HL-60 (cell line): ENCODE results near the gene GOT1.

ENCODE experiments used
- DNase-seq, 2 experiments: peaks; one replicate each; pipeline ENCODE4 v3.0.0-alpha.2; 2010 to 2020; ENCODE audit warnings: low read depth in 1 of 2, low spot score in 1 of 2
- H3K27ac ChIP-seq: fragments of 250-450 bp; sonication (Bioruptor Pico); replicated peaks from 2 replicates; pipeline ENCODE4 v1.5.1; 2020; ENCODE audit warnings: mild to moderate bottlenecking, moderate library complexity
- H3K27me3 ChIP-seq: fragments of 250-450 bp; sonication (Bioruptor Pico); 2 replicates; pipeline ENCODE4 v1.5.1; 2021; ENCODE audit warnings: mild to moderate bottlenecking, moderate library complexity; ENCODE audit not compliant: insufficient read depth, poor library complexity, severe bottlenecking
- H3K4me3 ChIP-seq: replicated peaks from 2 replicates; pipeline ENCODE4 v1.5.1; 2011; ENCODE audit warnings: mild to moderate bottlenecking, control low read depth, low read length; ENCODE audit not compliant: insufficient read depth
- GABPA ChIP-seq: IDR thresholded peaks from 2 replicates; pipeline ENCODE4 v1.6.1; 2012; ENCODE audit warnings: low read depth
- POLR2AphosphoS5 ChIP-seq: IDR thresholded peaks from 2 replicates; pipeline ENCODE4 v1.6.1; 2012; ENCODE audit warnings: low read depth
- SPI1 ChIP-seq: IDR thresholded peaks from 2 replicates; pipeline ENCODE4 v1.6.1; 2012; ENCODE audit warnings: low read depth, mild to moderate bottlenecking, borderline replicate concordance
- TF ChIP-seq, protein P1 (sequence below): IDR thresholded peaks from 2 replicates; pipeline ENCODE4 v1.6.1; 2012; ENCODE audit warnings: low read depth; ENCODE audit not compliant: insufficient replicate concordance
- TF ChIP-seq, protein P2 (sequence below): IDR thresholded peaks from one replicate; pipeline ENCODE4 v1.5.1; 2011; ENCODE audit warnings: low read length, control low read depth, inconsistent platforms; ENCODE audit not compliant: insufficient read depth

Gene GOT1

DNA sequence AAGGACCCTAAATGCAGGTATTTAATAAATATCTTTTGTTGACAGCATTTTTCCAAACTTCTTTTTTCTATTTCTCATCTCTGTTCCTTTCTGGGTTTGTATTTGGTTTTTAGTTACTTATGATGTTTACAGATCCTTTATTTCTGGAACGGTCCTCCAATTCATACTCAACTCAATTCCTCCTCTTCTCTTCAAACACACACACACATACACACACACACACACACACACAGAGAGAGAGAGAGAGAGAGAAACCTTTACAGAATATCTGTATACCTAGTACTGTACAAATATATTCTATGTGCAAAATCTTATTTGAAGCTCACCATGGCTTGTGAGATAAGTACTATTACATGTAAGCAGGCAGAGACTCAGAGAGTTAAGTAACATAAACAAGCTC lies 21.6 kb upstream of the GOT1 start:
- H3K27me3 ChIP-seq: peaks cover 16% of the 10 kb centered on the region
- TF ChIP-seq, protein P1, sequence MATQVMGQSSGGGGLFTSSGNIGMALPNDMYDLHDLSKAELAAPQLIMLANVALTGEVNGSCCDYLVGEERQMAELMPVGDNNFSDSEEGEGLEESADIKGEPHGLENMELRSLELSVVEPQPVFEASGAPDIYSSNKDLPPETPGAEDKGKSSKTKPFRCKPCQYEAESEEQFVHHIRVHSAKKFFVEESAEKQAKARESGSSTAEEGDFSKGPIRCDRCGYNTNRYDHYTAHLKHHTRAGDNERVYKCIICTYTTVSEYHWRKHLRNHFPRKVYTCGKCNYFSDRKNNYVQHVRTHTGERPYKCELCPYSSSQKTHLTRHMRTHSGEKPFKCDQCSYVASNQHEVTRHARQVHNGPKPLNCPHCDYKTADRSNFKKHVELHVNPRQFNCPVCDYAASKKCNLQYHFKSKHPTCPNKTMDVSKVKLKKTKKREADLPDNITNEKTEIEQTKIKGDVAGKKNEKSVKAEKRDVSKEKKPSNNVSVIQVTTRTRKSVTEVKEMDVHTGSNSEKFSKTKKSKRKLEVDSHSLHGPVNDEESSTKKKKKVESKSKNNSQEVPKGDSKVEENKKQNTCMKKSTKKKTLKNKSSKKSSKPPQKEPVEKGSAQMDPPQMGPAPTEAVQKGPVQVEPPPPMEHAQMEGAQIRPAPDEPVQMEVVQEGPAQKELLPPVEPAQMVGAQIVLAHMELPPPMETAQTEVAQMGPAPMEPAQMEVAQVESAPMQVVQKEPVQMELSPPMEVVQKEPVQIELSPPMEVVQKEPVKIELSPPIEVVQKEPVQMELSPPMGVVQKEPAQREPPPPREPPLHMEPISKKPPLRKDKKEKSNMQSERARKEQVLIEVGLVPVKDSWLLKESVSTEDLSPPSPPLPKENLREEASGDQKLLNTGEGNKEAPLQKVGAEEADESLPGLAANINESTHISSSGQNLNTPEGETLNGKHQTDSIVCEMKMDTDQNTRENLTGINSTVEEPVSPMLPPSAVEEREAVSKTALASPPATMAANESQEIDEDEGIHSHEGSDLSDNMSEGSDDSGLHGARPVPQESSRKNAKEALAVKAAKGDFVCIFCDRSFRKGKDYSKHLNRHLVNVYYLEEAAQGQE: no peak
- no peak for TF ChIP-seq SPI1
- TF ChIP-seq, protein P2, sequence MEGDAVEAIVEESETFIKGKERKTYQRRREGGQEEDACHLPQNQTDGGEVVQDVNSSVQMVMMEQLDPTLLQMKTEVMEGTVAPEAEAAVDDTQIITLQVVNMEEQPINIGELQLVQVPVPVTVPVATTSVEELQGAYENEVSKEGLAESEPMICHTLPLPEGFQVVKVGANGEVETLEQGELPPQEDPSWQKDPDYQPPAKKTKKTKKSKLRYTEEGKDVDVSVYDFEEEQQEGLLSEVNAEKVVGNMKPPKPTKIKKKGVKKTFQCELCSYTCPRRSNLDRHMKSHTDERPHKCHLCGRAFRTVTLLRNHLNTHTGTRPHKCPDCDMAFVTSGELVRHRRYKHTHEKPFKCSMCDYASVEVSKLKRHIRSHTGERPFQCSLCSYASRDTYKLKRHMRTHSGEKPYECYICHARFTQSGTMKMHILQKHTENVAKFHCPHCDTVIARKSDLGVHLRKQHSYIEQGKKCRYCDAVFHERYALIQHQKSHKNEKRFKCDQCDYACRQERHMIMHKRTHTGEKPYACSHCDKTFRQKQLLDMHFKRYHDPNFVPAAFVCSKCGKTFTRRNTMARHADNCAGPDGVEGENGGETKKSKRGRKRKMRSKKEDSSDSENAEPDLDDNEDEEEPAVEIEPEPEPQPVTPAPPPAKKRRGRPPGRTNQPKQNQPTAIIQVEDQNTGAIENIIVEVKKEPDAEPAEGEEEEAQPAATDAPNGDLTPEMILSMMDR: no peak
- no peak for TF ChIP-seq GABPA
- no peak for TF ChIP-seq POLR2AphosphoS5
- H3K4me3 ChIP-seq: no peak overlapping the region
- H3K27ac ChIP-seq: no peak overlapping the region
- no peak for DNase-seq

DNA sequence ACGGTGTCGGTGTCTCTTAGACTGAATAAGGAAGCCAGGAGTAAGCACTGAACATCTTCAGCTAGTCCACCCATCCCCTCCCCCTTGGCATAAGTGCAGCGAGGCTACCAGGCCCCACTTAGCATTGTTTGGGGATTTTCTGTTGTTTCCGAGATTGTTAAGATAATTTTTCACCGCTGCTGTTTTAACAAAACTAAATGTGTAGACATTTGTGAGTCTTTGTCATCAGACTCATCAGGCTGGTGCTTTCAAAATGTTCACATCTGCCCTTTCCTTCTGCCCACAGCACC lies 21.0 kb upstream of the GOT1 start:
- no peak overlapping the region for H3K27ac ChIP-seq
- H3K4me3 ChIP-seq: no peak overlapping the region
- DNase-seq: no peak
- H3K27me3 ChIP-seq: peaks cover 16% of the 10 kb centered on the region
- TF ChIP-seq, protein P2: no peak
- TF ChIP-seq, protein P1: no peak
- no peak for TF ChIP-seq POLR2AphosphoS5
- TF ChIP-seq SPI1: no peak
- TF ChIP-seq GABPA: no peak

DNA sequence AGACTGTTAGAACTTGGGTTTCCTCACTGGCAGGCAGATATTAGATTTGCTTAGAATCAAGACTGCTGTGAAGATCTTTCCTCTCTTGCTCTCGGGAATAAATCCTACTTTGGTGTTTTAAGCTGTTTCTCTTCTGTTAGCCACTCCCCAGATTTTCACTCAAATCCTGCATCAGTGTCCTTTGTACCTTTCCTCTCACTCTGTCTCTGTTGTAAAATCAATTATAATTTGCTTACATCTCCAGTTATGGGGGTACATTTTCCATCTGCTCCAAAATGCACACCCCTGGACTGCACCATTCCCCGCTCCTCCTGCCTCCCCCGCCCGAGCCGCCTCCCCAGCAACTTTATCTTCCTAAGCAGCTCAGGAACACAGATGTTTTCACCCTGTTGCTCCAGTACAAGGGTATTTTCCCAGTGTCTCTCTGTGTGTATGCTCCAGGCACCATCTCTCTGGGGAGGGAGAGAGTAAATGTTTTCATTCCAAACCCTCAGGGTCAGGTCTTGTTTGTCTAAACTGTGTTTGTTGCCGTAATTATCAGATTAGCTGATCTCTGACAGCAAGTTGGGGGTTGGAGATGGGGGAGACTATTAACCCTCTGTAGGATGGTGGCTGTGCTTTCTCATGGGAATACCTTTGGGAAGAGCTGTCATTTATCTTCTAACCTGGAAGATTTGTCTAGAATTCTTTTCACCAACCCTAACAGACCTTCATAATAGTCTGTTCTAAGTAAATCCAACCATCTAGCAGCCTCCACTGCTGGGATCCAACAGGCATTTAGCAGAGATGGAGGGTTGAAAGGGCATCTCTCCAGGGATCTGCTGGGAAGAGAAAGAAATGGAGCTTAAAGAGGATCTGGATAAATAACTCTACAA lies 20.4 kb upstream of the GOT1 start:
- peaks cover 16% of the 10 kb centered on the region for H3K27me3 ChIP-seq
- DNase-seq: no peak

More for the DNA sequence above, 20.4 kb upstream of the GOT1 start:
- H3K27ac ChIP-seq: no peak overlapping the region
- H3K4me3 ChIP-seq: no peak overlapping the region
- TF ChIP-seq, protein P2: no peak
- no peak for TF ChIP-seq SPI1
- no peak for TF ChIP-seq POLR2AphosphoS5
- TF ChIP-seq, protein P1: no peak
- no peak for TF ChIP-seq GABPA
